ENCODE measurements around the gene CHADL.

DNA sequence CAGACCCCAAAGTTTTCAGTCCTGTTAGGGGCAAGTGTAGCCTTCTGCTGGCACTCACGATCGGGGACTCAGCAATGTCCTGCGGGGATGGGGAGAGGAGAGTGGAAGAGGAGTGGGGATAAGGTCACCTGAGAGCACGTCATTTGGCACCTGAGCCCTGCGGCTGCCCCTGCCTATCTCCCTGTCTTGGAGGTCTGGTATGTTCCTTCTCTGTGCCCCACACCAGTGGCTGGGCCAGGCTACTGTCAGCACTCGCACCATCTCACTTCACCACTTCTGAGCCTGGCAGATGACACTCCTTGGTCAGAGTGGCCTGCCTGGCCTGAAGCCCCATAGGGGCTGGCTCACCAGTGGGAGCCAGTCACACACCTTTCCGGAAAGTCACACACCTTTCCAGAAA is 20.1 kb upstream of the CHADL start:
- TF ChIP-seq, protein P1, sequence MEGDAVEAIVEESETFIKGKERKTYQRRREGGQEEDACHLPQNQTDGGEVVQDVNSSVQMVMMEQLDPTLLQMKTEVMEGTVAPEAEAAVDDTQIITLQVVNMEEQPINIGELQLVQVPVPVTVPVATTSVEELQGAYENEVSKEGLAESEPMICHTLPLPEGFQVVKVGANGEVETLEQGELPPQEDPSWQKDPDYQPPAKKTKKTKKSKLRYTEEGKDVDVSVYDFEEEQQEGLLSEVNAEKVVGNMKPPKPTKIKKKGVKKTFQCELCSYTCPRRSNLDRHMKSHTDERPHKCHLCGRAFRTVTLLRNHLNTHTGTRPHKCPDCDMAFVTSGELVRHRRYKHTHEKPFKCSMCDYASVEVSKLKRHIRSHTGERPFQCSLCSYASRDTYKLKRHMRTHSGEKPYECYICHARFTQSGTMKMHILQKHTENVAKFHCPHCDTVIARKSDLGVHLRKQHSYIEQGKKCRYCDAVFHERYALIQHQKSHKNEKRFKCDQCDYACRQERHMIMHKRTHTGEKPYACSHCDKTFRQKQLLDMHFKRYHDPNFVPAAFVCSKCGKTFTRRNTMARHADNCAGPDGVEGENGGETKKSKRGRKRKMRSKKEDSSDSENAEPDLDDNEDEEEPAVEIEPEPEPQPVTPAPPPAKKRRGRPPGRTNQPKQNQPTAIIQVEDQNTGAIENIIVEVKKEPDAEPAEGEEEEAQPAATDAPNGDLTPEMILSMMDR (IDR thresholded peaks at IDR 0.05), result no peak
- no peak for TF ChIP-seq POLR2A (IDR thresholded peaks at IDR 0.05)
